ENCODE measurements around the gene CCDC15.
A peak's percentile ranks its signal among the peaks of the same experiment; 100 is the strongest.
"Not testable (repeated sequence)": the region's sequence is repeated elsewhere in the genome, so short reads cannot be mapped to it uniquely, and the experiment has no call there.

CCDC15 gene

GRCh38 chr11:124942466-124943253, 11.3 kb upstream of the CCDC15 start:
- no peak for DNase-seq (ENCODE audit: low spot score)

DNA sequence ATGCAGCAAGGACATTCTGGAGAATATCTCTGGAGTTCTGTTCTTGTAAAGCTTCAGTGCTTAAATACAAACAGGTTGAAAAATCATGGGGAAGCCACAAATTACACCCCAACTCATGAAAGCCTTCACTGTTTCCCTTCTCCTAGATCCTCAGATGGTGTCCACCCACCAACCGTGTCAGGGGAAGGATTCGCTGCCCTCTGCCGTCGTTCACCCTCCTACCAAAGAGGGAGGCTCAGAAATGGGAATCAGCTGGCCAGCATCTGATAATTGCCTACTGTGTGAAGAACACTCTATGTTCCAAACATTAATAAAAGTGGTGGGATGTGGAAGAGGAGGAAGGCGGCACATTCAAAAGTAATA, 10.8 kb upstream of the CCDC15 start:
- no peak for DNase-seq (ENCODE audit: low spot score)

DNA sequence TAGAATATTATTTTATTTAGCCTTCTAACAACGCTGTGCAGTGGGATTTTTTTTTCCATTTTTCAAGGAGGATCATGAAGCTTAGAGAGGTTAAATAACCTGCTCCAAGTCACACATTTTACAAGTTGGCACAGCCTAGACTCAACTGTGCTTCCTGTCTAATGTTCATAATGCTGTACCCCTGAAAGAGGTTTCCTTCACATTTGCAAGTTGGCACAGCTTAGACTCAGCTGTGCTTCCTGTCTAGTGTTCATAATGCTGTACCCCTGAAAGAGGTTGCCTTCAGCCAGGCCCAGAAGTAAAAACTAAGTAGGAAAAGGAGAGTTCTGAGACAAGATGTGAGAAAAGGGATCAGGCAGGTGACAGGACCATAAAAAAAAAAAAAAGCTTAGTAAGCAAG, 10.3 kb upstream of the CCDC15 start:
- DNase-seq (ENCODE audit: low spot score) = no peak

DNA sequence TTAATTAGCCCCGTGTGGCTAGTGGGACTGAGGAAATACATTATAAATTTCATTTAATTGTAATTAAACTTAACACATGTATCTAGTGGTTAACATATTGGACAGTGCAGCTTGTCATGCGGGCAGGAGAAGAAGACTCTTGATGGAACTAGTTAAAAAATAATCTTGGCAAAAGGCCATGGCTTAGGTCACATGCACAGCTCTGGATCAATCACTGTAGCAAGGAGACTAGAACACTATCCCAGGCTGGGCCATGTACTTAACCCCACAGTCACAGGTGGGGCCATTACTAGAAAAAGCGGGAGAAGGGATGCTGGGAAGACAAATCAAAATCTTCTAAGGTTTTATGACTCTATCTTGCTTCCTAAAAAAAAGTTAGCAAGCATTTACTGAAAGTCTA, 9.4 kb upstream of the CCDC15 start:
- DNase-seq (ENCODE audit: low spot score) = no peak

DNA sequence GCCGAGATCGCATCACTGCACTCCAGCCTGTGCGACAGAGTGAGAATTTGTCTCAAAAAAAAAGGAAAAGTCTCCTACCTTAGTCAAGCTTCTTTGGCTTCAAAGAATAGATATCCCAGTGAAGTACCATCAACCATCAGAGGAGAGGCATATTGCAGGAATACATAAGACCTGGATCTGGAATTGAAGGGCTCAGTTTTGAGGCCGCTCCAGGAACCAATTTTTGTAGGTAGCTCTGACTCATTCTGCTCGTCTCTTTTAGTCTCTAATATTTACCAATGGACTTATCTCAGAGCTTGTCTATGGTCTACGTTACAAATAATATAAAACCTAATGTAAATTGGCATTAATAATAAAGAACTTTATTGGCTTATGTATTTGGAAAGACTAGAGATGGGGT, 8.2 kb upstream of the CCDC15 start:
- no peak for DNase-seq (ENCODE audit: low spot score)

- no peak for DNase-seq (ENCODE audit: low spot score)
Observed at GRCh38 chr11:124946735-124947141, 7.3 kb upstream of the CCDC15 start.

DNA sequence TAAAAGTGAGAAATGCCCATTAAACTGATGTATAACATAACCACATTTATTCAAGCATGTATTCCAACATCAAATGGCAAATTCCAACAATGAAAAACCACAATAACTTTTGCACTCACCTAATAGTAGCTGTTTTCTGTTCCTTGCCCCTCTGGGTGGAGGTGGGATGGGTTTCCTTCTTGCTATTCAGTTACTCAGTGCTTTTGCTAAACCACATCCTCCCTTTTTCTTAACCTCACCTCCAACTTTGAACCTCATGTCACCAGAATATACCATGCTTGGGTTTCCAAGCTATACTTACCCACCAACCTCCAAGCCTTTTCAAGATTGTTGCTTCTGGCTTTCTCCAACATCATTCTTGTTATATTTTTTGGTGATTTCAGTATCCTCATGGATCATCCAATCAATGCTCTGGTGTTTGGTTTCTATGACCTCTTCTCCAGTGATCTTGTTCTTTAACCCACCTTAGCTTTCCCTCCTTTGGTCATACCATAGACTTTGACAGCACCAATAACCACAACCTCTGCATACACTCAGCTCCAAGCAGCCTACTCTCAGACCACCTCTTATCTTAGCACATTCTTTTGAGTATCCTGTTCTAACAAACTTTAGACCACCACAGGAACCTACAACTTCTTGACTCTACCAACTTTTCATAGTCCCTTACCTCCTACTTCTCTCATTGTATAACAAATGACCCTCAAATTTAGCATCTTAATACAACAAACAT, 3.2 kb upstream of the CCDC15 start:
- DNase-seq (ENCODE audit: low spot score) = no peak

DNA sequence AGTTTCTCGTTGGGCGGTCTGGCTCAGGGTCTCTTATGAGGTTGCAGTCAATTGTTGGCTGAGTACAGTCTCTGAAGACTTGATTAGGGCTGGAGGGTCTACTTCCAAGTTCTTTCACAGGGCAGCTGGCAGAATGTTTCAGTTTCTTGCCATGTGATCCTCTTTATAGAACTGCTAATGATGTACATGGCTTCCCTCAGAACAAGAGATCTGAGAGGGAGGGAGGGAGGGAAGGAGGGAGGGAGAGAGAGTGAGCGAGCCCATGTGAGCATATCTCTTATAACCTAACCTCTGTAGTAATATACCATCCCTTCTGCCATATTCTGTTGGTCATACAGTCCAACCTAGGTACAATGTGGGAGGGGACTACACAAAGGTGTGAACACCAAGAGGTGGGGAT, 2.7 kb upstream of the CCDC15 start:
- no peak for DNase-seq (ENCODE audit: low spot score)

DNA sequence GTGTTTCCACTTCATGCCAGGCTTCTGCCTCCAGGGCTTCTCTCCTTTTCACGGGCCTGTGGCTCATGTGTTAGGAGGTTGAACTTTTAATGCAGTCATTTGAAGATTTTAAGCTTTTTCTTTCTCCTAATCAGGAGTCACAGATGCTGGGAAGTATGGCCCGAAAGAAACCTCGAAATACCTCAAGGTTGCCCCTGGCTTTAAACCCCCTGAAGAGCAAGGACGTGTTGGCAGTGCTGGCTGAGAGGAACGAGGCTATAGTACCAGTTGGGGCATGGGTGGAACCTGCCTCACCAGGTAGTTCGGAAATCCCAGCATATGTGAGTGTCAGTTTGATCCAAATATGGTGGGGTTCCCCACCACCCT, 571 bp downstream of the CCDC15 start:
- DNase-seq (ENCODE audit: low spot score) = no peak

DNA sequence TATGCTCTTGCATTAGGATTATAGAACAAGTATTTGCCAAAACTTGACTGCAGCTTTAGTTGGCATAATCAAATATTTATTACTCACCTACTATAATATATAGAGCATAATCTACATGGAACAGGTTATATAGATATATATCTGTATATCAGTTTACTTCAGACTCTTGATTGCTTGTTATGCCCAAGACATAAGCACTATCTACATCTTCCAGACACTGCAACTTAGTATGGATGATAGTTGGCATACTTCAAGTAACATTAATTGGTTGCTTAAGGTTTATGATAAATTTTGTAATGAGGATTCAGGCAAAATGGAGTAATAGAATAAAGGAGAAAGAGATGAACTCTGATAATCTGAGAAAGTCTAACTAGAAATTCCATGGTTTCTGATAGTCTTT, 1.0 kb downstream of the CCDC15 start:
- no peak for DNase-seq (ENCODE audit: low spot score)

GRCh38 chr11:124961972-124962609, 8.1 kb downstream of the CCDC15 start:
- DNase-seq (ENCODE audit: low spot score) = peak; percentile 74

DNA sequence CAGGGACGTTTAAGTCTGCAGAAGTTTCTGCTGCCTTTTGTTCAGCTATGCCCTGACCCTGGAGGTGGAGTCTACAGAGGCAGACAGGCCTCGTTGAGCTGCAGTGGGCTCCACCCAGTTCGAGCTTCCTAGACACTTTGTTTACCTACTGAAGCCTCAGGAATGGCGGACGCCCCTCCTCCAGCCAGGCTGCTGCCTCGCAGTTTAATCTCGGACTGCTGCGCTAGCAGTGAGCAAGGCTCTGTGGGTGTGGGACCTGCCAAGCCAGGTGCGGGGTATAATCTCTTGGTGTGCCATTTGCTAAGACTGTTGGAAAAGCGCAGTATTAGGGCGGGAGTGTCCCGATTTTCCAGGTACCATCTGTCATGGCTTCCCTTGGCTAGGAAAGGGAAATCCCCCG, 14.2 kb downstream of the CCDC15 start:
- DNase-seq (ENCODE audit: low spot score) = not testable (repeated sequence)

DNA sequence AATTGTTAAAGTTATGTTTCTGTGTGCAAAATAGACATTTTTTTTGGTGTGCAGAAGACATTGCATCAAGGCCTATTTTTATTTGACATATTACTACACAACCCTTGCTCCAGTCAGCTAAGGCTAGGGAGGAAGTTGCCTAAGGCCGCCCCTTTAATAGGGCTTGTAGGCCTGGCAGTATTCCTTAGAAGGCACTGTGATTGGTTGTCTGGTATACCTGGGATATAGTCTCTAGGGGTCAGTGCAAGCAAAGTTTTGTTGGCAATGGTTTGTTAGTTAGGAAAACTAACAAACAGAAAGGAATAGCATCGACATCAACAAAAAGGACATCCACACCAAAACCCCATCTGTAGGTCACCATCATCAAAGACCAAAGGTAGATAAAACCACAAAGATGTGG, 16.9 kb downstream of the CCDC15 start:
- DNase-seq (ENCODE audit: low spot score) = no peak

DNA sequence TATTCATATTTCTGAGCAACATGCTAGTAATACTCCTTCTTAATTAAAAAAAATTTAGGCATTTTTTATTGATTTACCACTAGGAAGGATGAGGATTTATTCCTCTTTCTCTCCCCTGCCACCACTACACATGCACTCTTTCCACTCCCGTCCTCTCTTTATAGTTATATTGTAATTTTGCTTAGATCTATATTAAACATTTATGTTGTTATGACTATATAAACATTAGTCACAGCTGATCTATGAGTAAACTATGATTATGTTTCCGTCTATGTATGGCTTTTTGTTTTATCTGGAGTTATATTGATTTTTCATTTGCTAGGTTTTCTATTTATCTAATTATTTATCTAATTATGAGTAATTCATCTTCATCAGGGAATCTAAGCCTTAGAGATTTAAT, 17.8 kb downstream of the CCDC15 start:
- no peak for DNase-seq (ENCODE audit: low spot score)

DNA sequence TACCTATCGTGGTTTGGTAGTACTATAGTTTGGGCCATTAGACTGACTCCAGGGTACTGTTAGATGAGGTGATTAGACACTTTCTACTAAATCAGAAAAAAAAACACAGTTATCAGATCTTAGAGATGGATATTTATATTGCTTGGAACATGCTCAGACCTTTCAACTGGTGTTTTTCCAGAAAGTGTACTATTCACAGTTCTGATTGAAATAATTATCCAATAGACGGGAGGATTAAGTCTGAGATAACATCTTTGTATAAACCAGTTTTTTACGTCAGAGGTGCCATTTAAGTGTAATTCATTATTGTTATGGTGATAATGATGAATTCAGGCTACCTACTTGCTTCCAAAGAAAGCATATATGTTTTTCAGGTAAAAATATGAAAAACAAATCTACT, 22.5 kb downstream of the CCDC15 start:
- no peak for DNase-seq (ENCODE audit: low spot score)

- DNase-seq (ENCODE audit: low spot score) = no peak
Observed at GRCh38 chr11:124977006-124977405, 23.0 kb downstream of the CCDC15 start.

DNA sequence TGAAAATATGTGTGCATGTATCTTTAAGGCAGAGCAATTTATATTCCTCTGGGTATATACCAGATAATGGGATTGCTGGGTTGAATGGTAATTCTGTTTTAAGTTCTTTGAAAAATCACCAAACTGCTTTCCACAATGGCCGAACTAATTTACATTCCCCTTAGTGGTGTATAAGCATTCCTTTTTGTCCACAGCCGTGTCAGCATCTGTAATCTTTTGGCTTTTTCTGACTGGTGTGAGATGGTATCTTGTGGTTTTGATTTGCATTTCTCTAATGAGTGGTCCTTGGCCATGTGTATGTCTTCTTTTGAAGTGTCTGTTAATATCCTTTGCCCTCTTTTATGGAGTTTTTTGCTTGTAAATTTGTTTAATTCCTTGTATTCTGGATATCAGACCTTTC, 24.3 kb downstream of the CCDC15 start:
- no peak for DNase-seq (ENCODE audit: low spot score)

DNA sequence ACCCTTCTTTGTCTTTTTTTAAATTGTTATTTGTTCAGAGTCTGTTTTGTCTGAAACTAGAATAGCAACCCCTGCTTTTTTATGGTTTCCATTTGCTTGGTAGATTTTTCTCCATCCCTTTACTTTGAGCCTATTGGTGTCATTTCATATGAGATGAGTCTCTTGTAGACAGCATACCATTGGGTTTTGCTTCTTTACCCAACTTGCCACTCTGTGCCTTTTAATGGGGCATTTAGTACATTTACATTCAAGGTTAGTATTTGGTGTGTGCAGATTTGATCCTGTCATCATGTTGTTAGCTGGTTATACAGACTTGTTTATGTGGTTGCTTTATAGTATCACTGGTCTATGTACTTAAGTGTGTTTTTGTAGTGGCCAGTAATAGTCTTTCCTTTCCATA, 28.0 kb downstream of the CCDC15 start:
- no peak for DNase-seq (ENCODE audit: low spot score)

DNA sequence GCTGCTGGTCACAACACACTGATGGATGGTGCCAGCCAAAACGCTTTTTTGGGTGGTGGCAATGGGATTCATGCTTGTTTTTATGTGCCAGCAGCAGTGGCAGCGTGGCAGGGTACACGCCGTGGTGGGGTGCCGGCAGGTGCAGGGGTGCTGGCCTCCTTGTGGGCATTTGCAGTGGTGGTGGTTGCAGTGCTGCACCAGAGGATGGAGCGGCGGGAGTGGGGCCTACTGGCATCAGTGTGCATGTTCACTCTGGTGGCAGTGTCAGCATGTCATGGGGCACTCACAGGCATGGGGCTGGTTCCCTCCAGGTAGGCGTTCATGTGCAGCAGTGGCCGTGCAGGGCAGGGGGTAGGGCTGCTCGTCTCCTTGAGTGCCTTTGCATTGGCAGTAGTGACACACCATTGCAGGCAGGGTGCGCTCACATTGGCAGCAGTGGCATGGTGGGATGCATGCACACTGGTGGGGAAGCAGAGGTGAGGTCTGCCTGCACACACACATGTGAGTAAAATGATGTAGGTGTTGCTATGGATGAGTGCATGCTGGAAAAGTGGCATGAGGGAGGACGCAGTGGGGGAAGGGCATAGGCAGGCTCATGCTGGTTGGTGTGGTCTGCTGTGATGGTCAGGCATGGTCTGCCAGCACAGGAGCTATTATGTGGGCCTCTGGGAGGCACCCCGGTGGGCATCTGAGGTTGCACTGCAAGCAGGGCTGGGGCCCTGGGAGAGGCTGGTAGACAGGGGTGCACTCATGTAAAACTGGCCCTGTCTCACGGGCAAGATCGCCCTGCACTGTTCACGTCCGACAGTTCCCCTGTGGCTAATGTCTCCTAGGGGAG, 29.9 kb downstream of the CCDC15 start:
- no peak for DNase-seq (ENCODE audit: low spot score)

GRCh38 chr11:124984512-124984854, 30.5 kb downstream of the CCDC15 start:
- no peak for DNase-seq (ENCODE audit: low spot score)

GRCh38 chr11:124987096-124987495, 33.1 kb downstream of the CCDC15 start:
- DNase-seq (ENCODE audit: low spot score) = no peak

DNA sequence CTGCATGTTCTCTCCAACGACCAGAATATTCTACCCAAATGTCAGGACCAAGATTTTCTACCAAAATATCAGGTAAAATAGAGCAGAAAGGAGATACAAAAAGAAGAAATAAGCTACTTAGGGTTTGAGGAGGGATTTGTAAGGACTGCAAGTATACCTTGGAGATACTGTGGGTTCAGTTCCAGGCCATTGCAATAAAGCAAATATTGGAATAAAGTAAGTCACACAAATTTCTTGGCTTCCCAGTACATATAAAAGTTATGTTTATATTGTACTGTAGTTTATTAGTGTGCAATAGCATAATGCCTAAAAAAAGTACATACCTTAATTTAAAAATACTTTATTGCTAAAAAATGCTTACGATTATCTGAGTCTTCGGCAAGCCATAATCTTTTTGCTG, 34.1 kb downstream of the CCDC15 start:
- no peak for DNase-seq (ENCODE audit: low spot score)
